OCI-LY3 (cell line): ENCODE data around the gene LRP1B.

Experiments used
- EZH2phosphoT487 ChIP-seq: fragments of 200-600 bp; shearing (Covaris generic); IDR thresholded peaks from 2 replicates; pipeline ENCODE4 v1.6.1; 2018; ENCODE audit warnings: antibody characterized with exemption, mixed run types, low read depth
- TF ChIP-seq, protein P1 (sequence below): fragments of 200-600, 300-600 bp; sonication (generic); IDR thresholded peaks from 2 replicates; pipeline ENCODE4 v1.5.1; 2014; ENCODE audit warnings: antibody characterized with exemption, low read length, low read depth

DNA sequence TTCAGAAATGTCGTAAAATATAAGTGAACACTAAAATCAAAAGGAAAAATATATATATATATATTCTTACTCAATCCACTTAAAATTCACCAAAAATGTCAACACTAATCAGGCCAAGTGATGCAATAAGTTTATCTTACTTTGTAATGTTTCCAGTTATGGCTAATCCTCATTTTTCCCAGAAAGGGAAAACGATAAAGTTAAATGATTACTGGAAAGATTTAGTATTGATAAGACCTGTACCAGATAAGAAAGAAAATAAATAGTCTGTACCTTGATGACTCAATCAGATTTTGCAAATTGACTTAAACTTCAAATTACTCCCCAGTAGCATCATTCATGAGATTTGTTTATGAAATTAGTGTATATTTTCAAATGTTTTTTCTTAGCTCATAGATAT is 407.0 kb downstream of the LRP1B start:
- TF ChIP-seq, protein P1, sequence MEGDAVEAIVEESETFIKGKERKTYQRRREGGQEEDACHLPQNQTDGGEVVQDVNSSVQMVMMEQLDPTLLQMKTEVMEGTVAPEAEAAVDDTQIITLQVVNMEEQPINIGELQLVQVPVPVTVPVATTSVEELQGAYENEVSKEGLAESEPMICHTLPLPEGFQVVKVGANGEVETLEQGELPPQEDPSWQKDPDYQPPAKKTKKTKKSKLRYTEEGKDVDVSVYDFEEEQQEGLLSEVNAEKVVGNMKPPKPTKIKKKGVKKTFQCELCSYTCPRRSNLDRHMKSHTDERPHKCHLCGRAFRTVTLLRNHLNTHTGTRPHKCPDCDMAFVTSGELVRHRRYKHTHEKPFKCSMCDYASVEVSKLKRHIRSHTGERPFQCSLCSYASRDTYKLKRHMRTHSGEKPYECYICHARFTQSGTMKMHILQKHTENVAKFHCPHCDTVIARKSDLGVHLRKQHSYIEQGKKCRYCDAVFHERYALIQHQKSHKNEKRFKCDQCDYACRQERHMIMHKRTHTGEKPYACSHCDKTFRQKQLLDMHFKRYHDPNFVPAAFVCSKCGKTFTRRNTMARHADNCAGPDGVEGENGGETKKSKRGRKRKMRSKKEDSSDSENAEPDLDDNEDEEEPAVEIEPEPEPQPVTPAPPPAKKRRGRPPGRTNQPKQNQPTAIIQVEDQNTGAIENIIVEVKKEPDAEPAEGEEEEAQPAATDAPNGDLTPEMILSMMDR: no peak
- TF ChIP-seq EZH2phosphoT487: no peak
